Pancreas (tissue), 10 donors: ENCODE results near the gene PCDHA13. TPM values are rescaled to one million over a fixed set of nuclear protein-coding genes. Genes with fewer than 3 reads are reported as not detected.
A peak's percentile ranks its signal among the peaks of the same experiment; 100 is the strongest.
"Not testable (repeated sequence)": the region's sequence is repeated elsewhere in the genome, so short reads cannot be mapped to it uniquely, and the experiment has no call there.

Experiments
- ATAC-seq, 4 donors: fragments of 200-7000 bp; cut with Tn5 transposase; one replicate each; pipeline versions ENCODE4 v1.8.0 to v1.9.1; 2020; ENCODE audit warnings: mild to moderate bottlenecking in 4 of 4, moderate library complexity in 4 of 4
- DNase-seq, 6 donors: peaks; one replicate each; pipeline ENCODE4 v3.0.0-alpha.2; 2020
- FAIRE-seq: peaks from 2 replicates; lab custom pipeline; 2012; peaks lifted over from hg19 to GRCh38; lab: Jason Lieb, UNC
- H3K27ac ChIP-seq, 4 donors: fragments of 200-600 bp; sonication (generic); 1 replicate in 3 of 4; 2 replicates in 1 of 4; pipeline versions ENCODE4 v1.5.0 to v1.8.0; 2020
- H3K27me3 ChIP-seq, 4 donors: fragments of 200-600 bp; one replicate each; pipeline ENCODE4 v1.8.0; 2021
- H3K36me3 ChIP-seq, 3 donors: fragments of 200-600 bp; sonication (generic) in 1 of 3; one replicate each; pipeline versions ENCODE4 v1.5.0 to v1.8.0; 2020 to 2021
- H3K4me1 ChIP-seq, 3 donors: fragments of 200-600 bp; one replicate each; pipeline ENCODE4 v1.8.0; 2021
- H3K4me3 ChIP-seq, 4 donors: fragments of 200-600 bp; sonication (generic) in 2 of 4; one replicate each; pipeline versions ENCODE4 v1.5.0 to v1.8.0; 2020 to 2021
- H3K9me3 ChIP-seq, 4 donors: fragments of 200-600 bp; one replicate each; pipeline ENCODE4 v1.8.0; 2021
- WGBS, 2 donors: extraction: QIAGEN DNeasy Blood & Tissue Kit; methylation state at CpG; one replicate each; pipeline ENCODE4 v1.1.7; 2013; 5-methylcytosine and 5-hydroxymethylcytosine counted together
- intact Hi-C, 3 donors: fragments of 100-400 bp; cut with DNase I; formaldehyde crosslinking; loops; one replicate each; pipeline versions ENCODE4 v1.11.1 to v1.14.2; 2022
- polyA plus RNA-seq, 2 donors: library from polyadenylated mRNA; stranded (reverse); fragments of 200-250 nt; gene quantifications; one replicate each; pipeline ENCODE4 v1.2.3, GENCODE V29; 2013
- total RNA-seq, 6 donors: library from RNA; stranded (reverse); fragmentation: NEBNext Ultra II Directional in 4 of 6; extraction: Animal tissue kit (Norgen Biotek cat#: 25700) in 4 of 6; gene quantifications; one replicate each; pipeline versions ENCODE4 v1.2.1 to v1.2.4, GENCODE V29; 2021 to 2023
- TF ChIP-seq, protein P1 (sequence below), 4 donors: fragments of 200-600 bp; sonication (generic) in 3 of 4; IDR thresholded peaks; one replicate each; pipeline versions ENCODE4 v1.5.0 to v1.8.0; 2021; ENCODE audit warnings: antibody characterized with exemption in 4 of 4
- donor health status: healthy with polysubstance abuse.
- donor health status: DM: no; HTN: no; CAD: no; lungs with moderate emphysema.
- donor health status: DM: no; HTN: no; CAD: no.
- donor health status: control.
- donor health status: control.
- donor health status: Bipolar disorder and iron deficiency.
- donor health status: DM: yes; HTN: yes; CAD: no.
- donor health status: DM: no; HTN: no; CAD: no.
- donor health status: DM: no; HTN: no; CAD: no.
- donor health status: DM: yes; HTN: yes; CAD: no.

PCDHA13 gene, protein sequence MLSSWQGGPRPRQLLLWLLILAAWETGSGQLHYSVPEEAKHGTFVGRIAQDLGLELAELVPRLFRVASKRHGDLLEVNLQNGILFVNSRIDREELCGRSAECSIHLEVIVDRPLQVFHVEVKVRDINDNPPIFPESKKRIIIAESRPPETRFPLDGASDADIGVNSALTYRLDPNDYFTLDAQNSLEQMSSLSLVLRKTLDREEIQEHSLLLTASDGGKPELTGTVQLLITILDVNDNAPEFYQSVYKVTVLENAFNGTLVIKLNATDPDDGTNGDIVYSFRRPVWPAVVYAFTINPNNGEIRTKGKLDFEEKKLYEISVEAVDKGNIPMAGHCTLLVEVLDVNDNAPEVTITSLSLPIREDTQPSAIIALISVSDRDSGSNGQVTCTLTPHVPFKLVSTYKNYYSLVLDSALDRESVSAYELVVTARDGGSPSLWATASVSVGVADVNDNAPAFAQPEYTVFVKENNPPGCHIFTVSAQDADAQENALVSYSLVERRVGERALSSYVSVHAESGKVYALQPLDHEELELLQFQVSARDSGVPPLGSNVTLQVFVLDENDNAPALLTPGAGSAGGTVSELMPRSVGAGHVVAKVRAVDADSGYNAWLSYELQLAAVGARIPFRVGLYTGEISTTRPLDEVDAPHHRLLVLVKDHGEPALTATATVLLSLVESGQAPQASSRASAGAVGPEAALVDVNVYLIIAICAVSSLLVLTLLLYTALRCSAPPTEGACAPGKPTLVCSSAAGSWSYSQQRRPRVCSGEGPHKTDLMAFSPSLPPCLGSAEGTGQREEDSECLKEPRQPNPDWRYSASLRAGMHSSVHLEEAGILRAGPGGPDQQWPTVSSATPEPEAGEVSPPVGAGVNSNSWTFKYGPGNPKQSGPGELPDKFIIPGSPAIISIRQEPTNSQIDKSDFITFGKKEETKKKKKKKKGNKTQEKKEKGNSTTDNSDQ
- total RNA-seq (1 to 10 TPM in 3 of 6 donors, under 1 TPM in 3; 0.63 to 2.0 (median 1.2) TPM), polyA plus RNA-seq (under 1 TPM; 0.27 to 0.35 TPM)

- DNase-seq (peak in 1 of 6 donors; percentile 15), FAIRE-seq (no peak), ATAC-seq (peak in 3 of 4 donors; percentile 83 to 96 (median 86))
- intact Hi-C loops: no loop called here
- Histone ChIP-seq H3K9me3 (peaks cover 0 to 2% (median 0%) of the 10 kb centered on the region in 4 donors), H3K4me1 (no peaks in the 10 kb centered on the region), H3K27ac (no peak within 1 kb of the TSS), H3K27me3 (no peaks in the 10 kb centered on the region), H3K36me3 (no peaks in the 10 kb centered on the region), H3K4me3 (peak within 1 kb of the TSS in 2 of 4 donors; percentile 24 to 31)
- TF ChIP-seq, protein P1, sequence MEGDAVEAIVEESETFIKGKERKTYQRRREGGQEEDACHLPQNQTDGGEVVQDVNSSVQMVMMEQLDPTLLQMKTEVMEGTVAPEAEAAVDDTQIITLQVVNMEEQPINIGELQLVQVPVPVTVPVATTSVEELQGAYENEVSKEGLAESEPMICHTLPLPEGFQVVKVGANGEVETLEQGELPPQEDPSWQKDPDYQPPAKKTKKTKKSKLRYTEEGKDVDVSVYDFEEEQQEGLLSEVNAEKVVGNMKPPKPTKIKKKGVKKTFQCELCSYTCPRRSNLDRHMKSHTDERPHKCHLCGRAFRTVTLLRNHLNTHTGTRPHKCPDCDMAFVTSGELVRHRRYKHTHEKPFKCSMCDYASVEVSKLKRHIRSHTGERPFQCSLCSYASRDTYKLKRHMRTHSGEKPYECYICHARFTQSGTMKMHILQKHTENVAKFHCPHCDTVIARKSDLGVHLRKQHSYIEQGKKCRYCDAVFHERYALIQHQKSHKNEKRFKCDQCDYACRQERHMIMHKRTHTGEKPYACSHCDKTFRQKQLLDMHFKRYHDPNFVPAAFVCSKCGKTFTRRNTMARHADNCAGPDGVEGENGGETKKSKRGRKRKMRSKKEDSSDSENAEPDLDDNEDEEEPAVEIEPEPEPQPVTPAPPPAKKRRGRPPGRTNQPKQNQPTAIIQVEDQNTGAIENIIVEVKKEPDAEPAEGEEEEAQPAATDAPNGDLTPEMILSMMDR (IDR thresholded peaks at IDR 0.05): no peak
- 10 to 15% methylated on average over 30 to 35 of the region's 35 CpGs for WGBS, 2 donors
Measured at GRCh38 chr5:140881889-140882590, at the start of gene PCDHA13. TSS of gene PCDHA13 (plus strand) at chr5:140882124. CDS start at chr5:140882269, 145 bp downstream.

DNA sequence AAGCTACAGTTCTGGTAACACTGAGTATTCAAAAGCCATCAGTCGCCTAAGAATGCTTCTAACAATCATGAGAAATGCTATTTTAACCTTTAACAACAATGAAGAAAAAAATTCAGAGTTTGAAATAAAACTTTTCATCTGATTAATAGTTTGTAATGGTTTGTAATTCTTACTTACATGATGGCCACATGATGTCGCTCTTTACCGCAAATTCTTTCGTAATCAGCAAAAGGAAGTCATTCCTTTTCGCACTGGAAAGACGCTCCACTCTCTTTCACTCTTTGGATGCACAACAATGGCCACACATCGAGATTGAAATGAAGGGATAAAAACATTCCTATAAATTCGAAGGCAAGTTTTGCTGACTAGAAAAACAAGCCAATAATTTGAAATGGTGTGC, 47.9 kb upstream of the PCDHA13 start, which contains the start of gene PCDHA7:
TSS of gene PCDHA7 (plus strand) at position 277 of the 400 bp plus-strand sequence. CDS start at position 392, 115 bp downstream.
- Histone ChIP-seq H3K27ac (no peak within 1 kb of the TSS), H3K27me3 (no peaks in the 10 kb centered on the region), H3K4me3 (no peak within 1 kb of the TSS), H3K4me1 (no peaks in the 10 kb centered on the region), H3K36me3 (no peaks in the 10 kb centered on the region), H3K9me3 (peaks cover 0 to 3% (median 0%) of the 10 kb centered on the region in 4 donors)
- TF ChIP-seq, protein P1 (IDR thresholded peaks at IDR 0.05): no peak
- ATAC-seq (peak in 1 of 4 donors; percentile 61), FAIRE-seq (no peak), DNase-seq (no peak)
- intact Hi-C loops: no loop called here
- WGBS, 2 donors: 4 to 8% methylated on average over 8 of the region's 8 CpGs

GRCh38 chr5:140834439-140835008, 47.4 kb upstream of the PCDHA13 start:
- intact Hi-C loops, FAIRE-seq, H3K36me3 ChIP-seq, H3K27me3 ChIP-seq, H3K9me3 ChIP-seq, H3K4me3 ChIP-seq, DNase-seq, H3K4me1 ChIP-seq, H3K27ac ChIP-seq: not testable (repeated sequence)
- WGBS, 2 donors: 13 to 15% methylated on average over 26 of the region's 38 CpGs
- peak in 1 of 4 donors; percentile 41 for ATAC-seq

GRCh38 chr5:140835622-140836510, 46.1 kb upstream of the PCDHA13 start:
- DNase-seq: peak in 1 of 6 donors; percentile 53
- intact Hi-C loops: no loop called here
- Histone ChIP-seq H3K4me3 (no peak overlapping the region), H3K4me1 (no peaks in the 10 kb centered on the region), H3K36me3 (no peaks in the 10 kb centered on the region), H3K27ac (no peak overlapping the region), H3K27me3 (no peaks in the 10 kb centered on the region), H3K9me3 (peaks cover 0 to 3% (median 0%) of the 10 kb centered on the region in 4 donors)
- TF ChIP-seq, protein P1 (IDR thresholded peaks at IDR 0.05): no peak
- no peak for FAIRE-seq
- 32 to 37% methylated on average over 103 of the region's 103 CpGs for WGBS, 2 donors
- no peak for ATAC-seq
